ENCODE data around the gene BEND3.

DNA sequence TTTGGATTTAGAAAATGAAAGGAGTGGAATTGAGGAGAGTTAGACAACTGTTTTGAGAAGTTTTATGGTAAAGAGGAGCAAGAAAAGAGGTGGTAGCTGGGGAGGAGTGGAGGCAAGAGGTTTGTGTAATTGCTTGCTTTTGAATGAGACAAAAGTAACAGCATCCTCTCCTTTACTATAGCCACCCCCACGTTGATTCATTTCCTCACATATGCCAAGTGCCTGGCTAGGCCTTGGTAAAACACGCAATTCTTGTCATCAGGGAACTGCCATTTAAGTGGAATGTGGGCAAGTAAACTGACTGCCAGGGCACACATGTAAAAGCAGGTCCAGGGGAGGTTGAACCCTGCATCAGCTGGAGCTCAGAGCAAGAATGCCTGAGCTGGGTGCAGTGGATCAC lies 83.3 kb downstream of the BEND3 start:
- TF ChIP-seq, protein P1, sequence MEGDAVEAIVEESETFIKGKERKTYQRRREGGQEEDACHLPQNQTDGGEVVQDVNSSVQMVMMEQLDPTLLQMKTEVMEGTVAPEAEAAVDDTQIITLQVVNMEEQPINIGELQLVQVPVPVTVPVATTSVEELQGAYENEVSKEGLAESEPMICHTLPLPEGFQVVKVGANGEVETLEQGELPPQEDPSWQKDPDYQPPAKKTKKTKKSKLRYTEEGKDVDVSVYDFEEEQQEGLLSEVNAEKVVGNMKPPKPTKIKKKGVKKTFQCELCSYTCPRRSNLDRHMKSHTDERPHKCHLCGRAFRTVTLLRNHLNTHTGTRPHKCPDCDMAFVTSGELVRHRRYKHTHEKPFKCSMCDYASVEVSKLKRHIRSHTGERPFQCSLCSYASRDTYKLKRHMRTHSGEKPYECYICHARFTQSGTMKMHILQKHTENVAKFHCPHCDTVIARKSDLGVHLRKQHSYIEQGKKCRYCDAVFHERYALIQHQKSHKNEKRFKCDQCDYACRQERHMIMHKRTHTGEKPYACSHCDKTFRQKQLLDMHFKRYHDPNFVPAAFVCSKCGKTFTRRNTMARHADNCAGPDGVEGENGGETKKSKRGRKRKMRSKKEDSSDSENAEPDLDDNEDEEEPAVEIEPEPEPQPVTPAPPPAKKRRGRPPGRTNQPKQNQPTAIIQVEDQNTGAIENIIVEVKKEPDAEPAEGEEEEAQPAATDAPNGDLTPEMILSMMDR (IDR thresholded peaks at IDR 0.05; ENCODE audit: low read length): no peak
- no peak for TF ChIP-seq EZH2 (optimal IDR thresholded peaks at IDR 0.05; ENCODE audit: low read depth, low read length)

Data from MM.1S (cell line).